ENCODE results near the gene ABCA4.

DNA sequence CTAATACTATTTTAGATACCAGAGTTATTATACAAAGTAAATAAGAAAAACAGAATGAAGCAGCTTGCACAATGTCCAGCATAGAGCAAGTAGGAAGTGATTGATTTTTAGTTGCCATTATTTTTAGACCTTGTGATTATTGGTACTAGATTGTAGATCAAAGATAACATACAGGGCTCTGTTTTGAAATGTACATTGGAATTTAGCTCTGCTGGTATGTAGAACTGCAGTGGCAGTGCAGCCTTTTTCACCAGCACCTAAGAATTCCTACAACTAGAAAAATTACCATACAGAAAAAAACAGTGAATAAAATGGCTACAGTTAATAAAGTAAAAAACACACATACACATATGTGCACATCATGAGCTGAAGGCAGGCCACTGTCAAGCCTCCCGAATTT, 32.2 kb upstream of the ABCA4 start:
- TF ChIP-seq FOS (IDR thresholded peaks at IDR 0.05; ENCODE audit: borderline replicate concordance, insufficient read depth, low read length) (no peak), POLR2A (IDR thresholded peaks at IDR 0.05; ENCODE audit: low read depth, low read length) (no peak), EZH2 (IDR thresholded peaks at IDR 0.05; ENCODE audit: borderline replicate concordance, low read depth, low read length, severe bottlenecking) (no peak)
- TF ChIP-seq, protein P1, sequence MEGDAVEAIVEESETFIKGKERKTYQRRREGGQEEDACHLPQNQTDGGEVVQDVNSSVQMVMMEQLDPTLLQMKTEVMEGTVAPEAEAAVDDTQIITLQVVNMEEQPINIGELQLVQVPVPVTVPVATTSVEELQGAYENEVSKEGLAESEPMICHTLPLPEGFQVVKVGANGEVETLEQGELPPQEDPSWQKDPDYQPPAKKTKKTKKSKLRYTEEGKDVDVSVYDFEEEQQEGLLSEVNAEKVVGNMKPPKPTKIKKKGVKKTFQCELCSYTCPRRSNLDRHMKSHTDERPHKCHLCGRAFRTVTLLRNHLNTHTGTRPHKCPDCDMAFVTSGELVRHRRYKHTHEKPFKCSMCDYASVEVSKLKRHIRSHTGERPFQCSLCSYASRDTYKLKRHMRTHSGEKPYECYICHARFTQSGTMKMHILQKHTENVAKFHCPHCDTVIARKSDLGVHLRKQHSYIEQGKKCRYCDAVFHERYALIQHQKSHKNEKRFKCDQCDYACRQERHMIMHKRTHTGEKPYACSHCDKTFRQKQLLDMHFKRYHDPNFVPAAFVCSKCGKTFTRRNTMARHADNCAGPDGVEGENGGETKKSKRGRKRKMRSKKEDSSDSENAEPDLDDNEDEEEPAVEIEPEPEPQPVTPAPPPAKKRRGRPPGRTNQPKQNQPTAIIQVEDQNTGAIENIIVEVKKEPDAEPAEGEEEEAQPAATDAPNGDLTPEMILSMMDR (IDR thresholded peaks at IDR 0.05; ENCODE audit: extremely low read depth in 1 of 2, insufficient read depth in 1 of 2, low read depth in 1 of 2, low read length in 2 of 2) = no peak
- TF ChIP-seq, protein P2, sequence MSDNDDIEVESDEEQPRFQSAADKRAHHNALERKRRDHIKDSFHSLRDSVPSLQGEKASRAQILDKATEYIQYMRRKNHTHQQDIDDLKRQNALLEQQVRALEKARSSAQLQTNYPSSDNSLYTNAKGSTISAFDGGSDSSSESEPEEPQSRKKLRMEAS (IDR thresholded peaks at IDR 0.05; ENCODE audit: insufficient read depth, insufficient read length) = no peak

Measured in endothelial cell of umbilical vein (primary cell).